Measurements from ENCODE around the gene SPPL2B.

DNA sequence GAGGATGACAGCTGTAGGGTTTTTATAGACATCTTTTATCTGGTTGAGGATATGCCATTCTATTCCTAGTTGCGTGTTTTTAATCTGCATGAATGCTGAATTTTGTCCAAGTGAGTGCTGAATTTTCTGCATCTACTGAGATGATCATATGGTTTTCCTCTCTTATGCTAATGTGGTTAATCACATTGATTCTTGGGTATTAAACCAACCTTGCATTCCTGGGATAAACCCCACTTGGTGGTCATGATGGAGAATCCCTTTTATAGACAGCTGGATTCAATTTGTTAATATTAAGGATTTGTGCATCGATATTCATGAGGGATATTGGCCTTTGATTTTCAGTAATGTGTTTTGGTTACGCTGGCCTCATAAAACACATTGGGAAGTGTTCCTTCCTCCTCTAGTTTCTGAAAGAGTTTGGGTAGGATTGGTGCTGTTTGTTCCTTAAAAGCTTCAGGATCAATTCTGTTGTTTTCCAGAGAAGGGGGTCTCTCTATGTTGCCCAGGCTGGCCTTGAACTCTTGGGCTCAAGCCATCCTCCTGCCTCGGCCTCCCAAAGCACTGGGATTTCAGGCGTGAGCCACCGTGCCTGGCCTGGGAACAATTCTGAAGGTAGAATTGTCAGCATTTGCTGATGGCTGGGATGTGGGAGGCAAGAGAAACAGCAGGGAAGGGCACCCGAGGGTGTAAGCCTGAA is 13.2 kb upstream of the SPPL2B start:
- TF ChIP-seq POLR2A (IDR thresholded peaks at IDR 0.05) (no peak), POLR2AphosphoS5 (IDR thresholded peaks at IDR 0.05) (no peak)
- TF ChIP-seq, protein P1, sequence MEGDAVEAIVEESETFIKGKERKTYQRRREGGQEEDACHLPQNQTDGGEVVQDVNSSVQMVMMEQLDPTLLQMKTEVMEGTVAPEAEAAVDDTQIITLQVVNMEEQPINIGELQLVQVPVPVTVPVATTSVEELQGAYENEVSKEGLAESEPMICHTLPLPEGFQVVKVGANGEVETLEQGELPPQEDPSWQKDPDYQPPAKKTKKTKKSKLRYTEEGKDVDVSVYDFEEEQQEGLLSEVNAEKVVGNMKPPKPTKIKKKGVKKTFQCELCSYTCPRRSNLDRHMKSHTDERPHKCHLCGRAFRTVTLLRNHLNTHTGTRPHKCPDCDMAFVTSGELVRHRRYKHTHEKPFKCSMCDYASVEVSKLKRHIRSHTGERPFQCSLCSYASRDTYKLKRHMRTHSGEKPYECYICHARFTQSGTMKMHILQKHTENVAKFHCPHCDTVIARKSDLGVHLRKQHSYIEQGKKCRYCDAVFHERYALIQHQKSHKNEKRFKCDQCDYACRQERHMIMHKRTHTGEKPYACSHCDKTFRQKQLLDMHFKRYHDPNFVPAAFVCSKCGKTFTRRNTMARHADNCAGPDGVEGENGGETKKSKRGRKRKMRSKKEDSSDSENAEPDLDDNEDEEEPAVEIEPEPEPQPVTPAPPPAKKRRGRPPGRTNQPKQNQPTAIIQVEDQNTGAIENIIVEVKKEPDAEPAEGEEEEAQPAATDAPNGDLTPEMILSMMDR (IDR thresholded peaks at IDR 0.05): no peak

Data from upper lobe of left lung (tissue), 4 donors.